Astrocyte (in vitro differentiated cells and primary cell): Measurements from ENCODE around the gene BIRC3. TPM values are rescaled to one million over a fixed set of nuclear protein-coding genes. Genes with fewer than 3 reads are reported as not detected.
"Not testable (repeated sequence)": the region's sequence is repeated elsewhere in the genome, so short reads cannot be mapped to it uniquely, and the experiment has no call there.

ENCODE experiments used
- DNase-seq: peaks from one replicate; pipeline ENCODE4 v3.0.0-alpha.2; 2010; ENCODE audit warnings: low read depth
- FAIRE-seq: peaks from 2 replicates; lab custom pipeline; 2011; peaks lifted over from hg19 to GRCh38; lab: Jason Lieb, UNC
- H2AFZ ChIP-seq: 2 replicates; pipeline ENCODE4 v1.6.0; 2012; ENCODE audit warnings: low read depth, low read length, inconsistent platforms
- H3K27ac ChIP-seq: 2 replicates; pipeline ENCODE4 v1.5.1; 2011; ENCODE audit warnings: low read depth, low read length, inconsistent platforms
- H3K27me3 ChIP-seq: 2 replicates; pipeline ENCODE4 v1.6.0; 2011; ENCODE audit warnings: low read length, inconsistent platforms; ENCODE audit not compliant: insufficient read depth
- H3K36me3 ChIP-seq: 2 replicates; pipeline ENCODE4 v1.5.1; 2011; ENCODE audit warnings: low read length, inconsistent platforms; ENCODE audit not compliant: insufficient read depth
- H3K4me1 ChIP-seq: 2 replicates; pipeline ENCODE4 v1.5.1; 2011; ENCODE audit warnings: low read length, inconsistent platforms; ENCODE audit not compliant: insufficient read depth
- H3K4me2 ChIP-seq: 2 replicates; pipeline ENCODE4 v1.6.0; 2012; ENCODE audit warnings: low read length, inconsistent platforms
- H3K4me3 ChIP-seq: 2 replicates; pipeline ENCODE4 v1.5.1; 2011; ENCODE audit warnings: low read depth, mild to moderate bottlenecking, low read length, inconsistent platforms; ENCODE audit not compliant: insufficient read depth
- H3K79me2 ChIP-seq: 2 replicates; pipeline ENCODE4 v1.6.0; 2012; ENCODE audit warnings: mild to moderate bottlenecking, low read length, inconsistent platforms; ENCODE audit not compliant: insufficient read depth
- H3K9ac ChIP-seq: 2 replicates; pipeline ENCODE4 v1.6.0; 2012; ENCODE audit warnings: mild to moderate bottlenecking, low read length, inconsistent platforms
- H3K9me3 ChIP-seq: 2 replicates; pipeline ENCODE4 v1.5.1; 2012; ENCODE audit warnings: low read depth, mild to moderate bottlenecking, low read length, inconsistent platforms; ENCODE audit not compliant: insufficient read depth
- H4K20me1 ChIP-seq: 2 replicates; pipeline ENCODE4 v1.6.0; 2012; ENCODE audit warnings: low read length, inconsistent platforms; ENCODE audit not compliant: insufficient read depth
- H3K27ac Mint-ChIP-seq: one replicate; pipeline ENCODE4 v1.8.0; 2021; ENCODE audit warnings: mild to moderate bottlenecking, mixed read lengths; ENCODE audit not compliant: unreplicated experiment
- H3K27me3 Mint-ChIP-seq: one replicate; pipeline ENCODE4 v1.8.0; 2021; ENCODE audit warnings: low read depth, mixed read lengths; ENCODE audit not compliant: unreplicated experiment
- H3K36me3 Mint-ChIP-seq: one replicate; pipeline ENCODE4 v1.8.0; 2021; ENCODE audit warnings: low read depth, mixed read lengths; ENCODE audit not compliant: unreplicated experiment
- H3K4me1 Mint-ChIP-seq: one replicate; pipeline ENCODE4 v1.8.0; 2021; ENCODE audit warnings: low read depth, mixed read lengths; ENCODE audit not compliant: unreplicated experiment
- H3K4me3 Mint-ChIP-seq: one replicate; pipeline ENCODE4 v1.8.0; 2021; ENCODE audit warnings: mild to moderate bottlenecking, moderate library complexity, mixed read lengths; ENCODE audit not compliant: unreplicated experiment
- H3K9me3 Mint-ChIP-seq: one replicate; pipeline ENCODE4 v1.8.0; 2021; ENCODE audit warnings: mild to moderate bottlenecking, mixed read lengths; ENCODE audit not compliant: unreplicated experiment
- EZH2 ChIP-seq: IDR thresholded peaks from 2 replicates; pipeline ENCODE4 v1.6.1; 2012; ENCODE audit warnings: mild to moderate bottlenecking, low read length, inconsistent platforms; ENCODE audit not compliant: insufficient read depth
- total RNA-seq: library from RNA; stranded (reverse); gene quantifications from 2 replicates; pipeline ENCODE4 v1.2.1, GENCODE V29; 2021
- TF ChIP-seq, protein P1 (sequence below): IDR thresholded peaks from 2 replicates; pipeline ENCODE4 v1.5.1; 2011; ENCODE audit warnings: low read depth, mild to moderate bottlenecking, inconsistent platforms, low read length, moderate library complexity; ENCODE audit not compliant: insufficient read depth

BIRC3 gene
- total RNA-seq, 1 donor from 2014 or later = 2.6 TPM

DNA sequence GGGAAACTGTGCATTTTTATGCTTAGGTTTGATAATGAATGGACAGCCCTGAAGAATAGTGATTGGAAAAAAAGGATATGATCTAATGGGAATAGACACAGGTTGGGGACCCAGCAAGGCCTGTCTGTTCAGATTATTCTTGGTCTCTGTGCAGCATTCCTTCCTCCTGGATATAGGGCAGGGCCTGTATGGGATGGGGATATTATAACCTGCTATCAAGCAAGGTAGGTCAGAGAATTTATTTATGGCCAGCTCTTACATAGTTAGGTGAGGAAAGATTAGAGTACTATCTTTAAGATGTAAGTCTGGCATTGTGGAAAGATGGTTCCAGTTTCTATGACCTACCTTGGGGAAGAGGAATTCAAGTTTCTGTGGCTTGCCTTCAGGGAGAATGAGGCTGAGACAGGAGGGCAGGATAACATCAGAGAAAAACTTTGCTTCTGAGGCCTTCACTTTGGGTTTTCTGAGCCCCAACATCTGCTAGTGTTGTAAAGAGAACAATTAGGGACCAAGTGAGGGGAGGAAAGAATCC is 21.3 kb downstream of the BIRC3 start:
- Histone ChIP-seq H3K9me3 (no peaks in the 10 kb centered on the region), H3K4me3 (no peak overlapping the region)
- FAIRE-seq = no peak

DNA sequence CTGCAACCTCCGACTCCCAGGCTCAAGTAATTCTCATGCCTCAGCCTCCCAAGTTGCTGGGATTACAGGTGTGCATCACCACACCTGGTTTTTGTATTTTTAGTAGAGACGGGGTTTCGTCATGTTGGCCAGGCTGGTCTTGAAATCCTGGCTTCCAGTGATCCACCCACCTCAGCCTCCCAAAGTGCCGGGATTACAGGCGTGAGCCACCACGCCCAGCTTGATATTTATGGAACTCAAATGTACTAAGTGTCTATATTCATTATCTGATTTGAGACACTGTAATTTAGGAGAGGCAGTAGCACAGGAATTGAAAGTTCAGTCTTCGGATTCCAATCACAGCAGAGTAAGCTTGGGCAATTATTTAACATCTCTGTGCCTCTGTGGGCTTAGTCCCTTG is 24.0 kb downstream of the BIRC3 start:
- not testable (repeated sequence) for H3K27me3 ChIP-seq, H2AFZ ChIP-seq, FAIRE-seq, H3K9me3 ChIP-seq, H3K36me3 ChIP-seq, H3K27me3 Mint-ChIP-seq, H3K9ac ChIP-seq, H3K36me3 Mint-ChIP-seq, H3K79me2 ChIP-seq, H3K4me2 ChIP-seq, H3K4me3 ChIP-seq, H3K27ac Mint-ChIP-seq, H4K20me1 ChIP-seq, H3K27ac ChIP-seq, H3K4me3 Mint-ChIP-seq, H3K9me3 Mint-ChIP-seq, DNase-seq
- H3K4me1 Mint-ChIP-seq = peaks cover 16% of the 10 kb centered on the region
- peaks cover 15% of the 10 kb centered on the region for H3K4me1 ChIP-seq

More for the DNA sequence above, 21.3 kb downstream of the BIRC3 start:
- Histone ChIP-seq H3K4me1 (no peaks in the 10 kb centered on the region), H3K9ac (no peak overlapping the region), H3K27me3 (no peaks in the 10 kb centered on the region), H3K4me2 (no peak overlapping the region), H4K20me1 (no peaks in the 10 kb centered on the region), H3K79me2 (no peaks in the 10 kb centered on the region), H3K27ac (no peak overlapping the region), H3K36me3 (no peaks in the 10 kb centered on the region), H2AFZ (no peak overlapping the region)
- Mint-ChIP-seq H3K36me3 (no peaks in the 10 kb centered on the region), H3K27ac (no peak overlapping the region), H3K9me3 (no peaks in the 10 kb centered on the region), H3K27me3 (no peaks in the 10 kb centered on the region), H3K4me1 (peaks cover 2% of the 10 kb centered on the region), H3K4me3 (no peak overlapping the region)
- no peak for DNase-seq
- TF ChIP-seq, protein P1, sequence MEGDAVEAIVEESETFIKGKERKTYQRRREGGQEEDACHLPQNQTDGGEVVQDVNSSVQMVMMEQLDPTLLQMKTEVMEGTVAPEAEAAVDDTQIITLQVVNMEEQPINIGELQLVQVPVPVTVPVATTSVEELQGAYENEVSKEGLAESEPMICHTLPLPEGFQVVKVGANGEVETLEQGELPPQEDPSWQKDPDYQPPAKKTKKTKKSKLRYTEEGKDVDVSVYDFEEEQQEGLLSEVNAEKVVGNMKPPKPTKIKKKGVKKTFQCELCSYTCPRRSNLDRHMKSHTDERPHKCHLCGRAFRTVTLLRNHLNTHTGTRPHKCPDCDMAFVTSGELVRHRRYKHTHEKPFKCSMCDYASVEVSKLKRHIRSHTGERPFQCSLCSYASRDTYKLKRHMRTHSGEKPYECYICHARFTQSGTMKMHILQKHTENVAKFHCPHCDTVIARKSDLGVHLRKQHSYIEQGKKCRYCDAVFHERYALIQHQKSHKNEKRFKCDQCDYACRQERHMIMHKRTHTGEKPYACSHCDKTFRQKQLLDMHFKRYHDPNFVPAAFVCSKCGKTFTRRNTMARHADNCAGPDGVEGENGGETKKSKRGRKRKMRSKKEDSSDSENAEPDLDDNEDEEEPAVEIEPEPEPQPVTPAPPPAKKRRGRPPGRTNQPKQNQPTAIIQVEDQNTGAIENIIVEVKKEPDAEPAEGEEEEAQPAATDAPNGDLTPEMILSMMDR = no peak
- TF ChIP-seq EZH2 = no peak

DNA sequence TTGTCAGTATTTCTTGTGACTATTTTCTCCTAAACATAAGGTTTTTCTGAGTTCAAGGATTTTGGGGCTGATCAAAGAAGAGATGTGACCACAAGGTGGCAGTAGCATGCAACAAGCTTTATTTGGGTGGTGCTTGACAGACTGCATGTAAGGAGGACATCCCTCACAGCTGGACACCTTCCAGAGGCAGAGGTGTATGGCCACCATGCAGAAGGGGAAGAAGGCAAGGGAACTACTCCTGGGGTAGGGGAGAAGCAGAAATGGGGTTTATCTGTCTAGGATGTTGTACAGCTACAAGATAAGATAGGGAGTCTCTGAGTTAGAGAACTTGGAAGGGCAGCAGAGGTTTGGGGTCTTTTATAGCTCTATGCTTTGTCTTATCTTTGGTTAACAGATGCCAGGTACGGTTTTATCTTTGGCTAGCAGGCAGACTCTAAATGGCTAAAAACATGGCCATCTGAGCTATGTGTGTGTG is 24.6 kb downstream of the BIRC3 start:
- no peaks in the 10 kb centered on the region for H3K9me3 Mint-ChIP-seq
- Histone ChIP-seq H3K27me3 (no peaks in the 10 kb centered on the region), H2AFZ (no peak overlapping the region), H3K36me3 (no peaks in the 10 kb centered on the region), H3K79me2 (no peaks in the 10 kb centered on the region), H3K4me1 (peaks cover 15% of the 10 kb centered on the region), H4K20me1 (no peaks in the 10 kb centered on the region), H3K9me3 (no peaks in the 10 kb centered on the region), H3K4me3 (no peak overlapping the region), H3K27ac (no peak overlapping the region), H3K9ac (no peak overlapping the region), H3K4me2 (no peak overlapping the region)
- H3K4me1 Mint-ChIP-seq = peaks cover 16% of the 10 kb centered on the region
- H3K4me3 Mint-ChIP-seq = peak overlapping the region; percentile 5
- H3K36me3 Mint-ChIP-seq = no peaks in the 10 kb centered on the region
- H3K27ac Mint-ChIP-seq = no peak overlapping the region
- FAIRE-seq (peak; percentile 95), DNase-seq (peak; percentile 71)
- H3K27me3 Mint-ChIP-seq = no peaks in the 10 kb centered on the region
- TF ChIP-seq, protein P1 = peak; percentile 88
- TF ChIP-seq EZH2 = no peak
